ENCODE results near the gene NHSL2. TPM values are rescaled to one million over a fixed set of nuclear protein-coding genes. Genes with fewer than 3 reads are reported as not detected.

The NHSL2 gene
- total and polyA plus RNA-seq, 2 of the 13 experiments (the other 11 are each of a cell fraction or from before 2014, with no cell fraction given) = not detected

- POLR2A ChIA-PET = no interaction called here
- no peaks in the 10 kb centered on the region for H3K79me2 ChIP-seq (ENCODE audit: insufficient read depth, low read length)
- in situ Hi-C loops (cut with HindIII; ENCODE audit: extremely low pct_ligation_motif_present, low pct_unique_long_range_greater_than_20kb) (no loop called here), intact Hi-C loops (cut with micrococcal nuclease; ENCODE audit: unreplicated experiment) (no loop called here)
- BruUV-seq (replicated peaks) = no TSS peak
- ATAC-seq (no peak), DNase-seq (ENCODE audit: low spot score) (no peak), FAIRE-seq (no peak)
- H3K4me1 ChIP-seq (ENCODE audit: insufficient read depth, low read length) = no peaks in the 10 kb centered on the region
- H3K36me3 ChIP-seq (replicated peaks in 1 of 2; ENCODE audit: control insufficient read depth in 1 of 2, insufficient read depth in 2 of 2, low read length in 2 of 2) = no peaks in the 10 kb centered on the region
- H3K9me3 ChIP-seq (ENCODE audit: low read length) = no peaks in the 10 kb centered on the region
- no peaks in the 10 kb centered on the region for H3K27me3 ChIP-seq (ENCODE audit: control insufficient read depth in 1 of 2, insufficient read depth in 2 of 2, low read length in 2 of 2)
- no peak overlapping the region for H2AFZ ChIP-seq (ENCODE audit: low read length)
- no peak overlapping the region for H3K27ac ChIP-seq (ENCODE audit: extremely low read length, insufficient read depth, low read length)
- CTCF ChIA-PET (ENCODE audit: low intra/inter-chr PET ratio, low total read pairs) = no interaction called here
- H4K20me1 ChIP-seq (ENCODE audit: insufficient read depth, low read length) = no peaks in the 10 kb centered on the region
- no CpG with 5 or more reads among the region's 4 CpGs for WGBS (ENCODE audit: low lambda C conversion rate)
- H3K4me3 ChIP-seq (replicated peaks in 1 of 3; ENCODE audit: insufficient read depth in 1 of 3, low read depth in 2 of 3, low read length in 3 of 3) = no peak overlapping the region
- H3K9ac ChIP-seq (ENCODE audit: insufficient read depth, low read depth, low read length) = no peak overlapping the region
- no peak overlapping the region for H3K4me2 ChIP-seq (ENCODE audit: low read depth, low read length)
- TF ChIP-seq, protein P1, sequence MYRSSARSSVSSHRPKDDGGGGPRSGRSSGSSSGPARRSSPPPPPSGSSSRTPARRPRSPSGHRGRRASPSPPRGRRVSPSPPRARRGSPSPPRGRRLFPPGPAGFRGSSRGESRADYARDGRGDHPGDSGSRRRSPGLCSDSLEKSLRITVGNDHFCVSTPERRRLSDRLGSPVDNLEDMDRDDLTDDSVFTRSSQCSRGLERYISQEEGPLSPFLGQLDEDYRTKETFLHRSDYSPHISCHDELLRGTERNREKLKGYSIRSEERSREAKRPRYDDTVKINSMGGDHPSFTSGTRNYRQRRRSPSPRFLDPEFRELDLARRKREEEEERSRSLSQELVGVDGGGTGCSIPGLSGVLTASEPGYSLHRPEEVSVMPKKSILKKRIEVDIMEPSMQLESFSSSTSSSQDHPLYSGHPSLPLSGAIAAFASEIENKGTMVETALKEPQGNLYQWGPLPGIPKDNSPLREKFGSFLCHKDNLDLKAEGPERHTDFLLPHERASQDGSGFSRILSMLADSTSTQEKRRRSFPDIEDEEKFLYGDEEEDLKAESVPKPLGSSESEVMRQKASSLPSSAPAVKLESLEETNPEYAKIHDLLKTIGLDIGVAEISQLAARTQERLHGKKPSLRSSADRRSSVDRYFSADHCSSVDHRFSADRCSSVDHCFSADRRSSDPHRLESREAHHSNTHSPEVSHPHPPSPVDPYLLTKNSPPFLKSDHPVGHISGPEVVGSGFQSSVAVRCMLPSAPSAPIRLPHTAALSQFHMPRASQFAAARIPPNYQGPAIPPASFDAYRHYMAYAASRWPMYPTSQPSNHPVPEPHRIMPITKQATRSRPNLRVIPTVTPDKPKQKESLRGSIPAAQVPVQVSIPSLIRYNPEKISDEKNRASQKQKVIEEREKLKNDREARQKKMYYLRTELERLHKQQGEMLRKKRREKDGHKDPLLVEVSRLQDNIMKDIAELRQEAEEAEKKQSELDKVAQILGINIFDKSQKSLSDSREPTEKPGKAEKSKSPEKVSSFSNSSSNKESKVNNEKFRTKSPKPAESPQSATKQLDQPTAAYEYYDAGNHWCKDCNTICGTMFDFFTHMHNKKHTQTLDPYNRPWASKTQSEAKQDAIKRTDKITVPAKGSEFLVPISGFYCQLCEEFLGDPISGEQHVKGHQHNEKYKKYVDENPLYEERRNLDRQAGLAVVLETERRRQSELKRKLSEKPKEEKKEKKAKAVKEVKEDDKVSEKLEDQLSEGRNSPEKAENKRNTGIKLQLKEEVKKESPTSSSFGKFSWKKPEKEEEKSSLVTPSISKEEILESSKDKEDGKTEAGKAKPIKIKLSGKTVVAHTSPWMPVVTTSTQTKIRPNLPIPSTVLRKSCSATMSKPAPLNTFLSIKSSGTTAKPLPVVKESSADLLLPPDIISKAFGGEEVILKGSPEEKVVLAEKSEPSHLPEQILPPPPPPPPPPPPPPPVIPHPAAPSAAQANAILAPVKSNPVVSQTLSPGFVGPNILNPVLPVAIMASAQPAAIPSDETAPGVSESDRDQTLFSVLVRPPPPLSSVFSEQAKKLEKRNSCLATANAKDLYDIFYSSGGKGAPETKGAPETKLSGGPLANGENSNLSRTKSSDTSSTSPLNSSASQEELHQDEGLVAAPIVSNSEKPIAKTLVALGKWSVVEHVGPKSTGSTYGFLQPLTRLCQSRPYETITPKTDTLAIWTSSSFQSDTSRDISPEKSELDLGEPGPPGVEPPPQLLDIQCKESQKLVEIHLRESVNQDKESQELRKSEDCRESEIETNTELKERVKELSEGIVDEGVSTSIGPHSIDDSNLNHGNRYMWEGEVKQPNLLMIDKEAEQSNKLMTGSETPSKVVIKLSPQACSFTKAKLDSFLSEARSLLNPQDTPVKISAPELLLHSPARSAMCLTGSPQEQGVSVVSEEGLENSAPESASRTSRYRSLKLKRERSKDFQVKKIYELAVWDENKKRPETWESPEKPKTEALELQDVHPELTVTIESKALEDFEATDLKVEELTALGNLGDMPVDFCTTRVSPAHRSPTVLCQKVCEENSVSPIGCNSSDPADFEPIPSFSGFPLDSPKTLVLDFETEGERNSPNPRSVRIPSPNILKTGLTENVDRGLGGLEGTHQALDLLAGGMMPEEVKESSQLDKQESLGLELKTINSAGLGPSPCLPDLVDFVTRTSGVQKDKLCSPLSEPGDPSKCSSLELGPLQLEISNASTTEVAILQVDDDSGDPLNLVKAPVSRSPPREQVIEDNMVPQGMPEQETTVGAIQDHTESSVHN (CRISPR knock-in tag; IDR thresholded peaks at IDR 0.05) = no peak
- TF ChIP-seq BRD4 (CRISPR knock-in tag; IDR thresholded peaks at IDR 0.05) (no peak), ZNF629 (CRISPR knock-in tag; conservative IDR thresholded peaks at IDR 0.05) (no peak), ZKSCAN5 (CRISPR knock-in tag; IDR thresholded peaks at IDR 0.05) (no peak), ZNF800 (CRISPR knock-in tag; IDR thresholded peaks at IDR 0.05) (no peak), ZNF616 (CRISPR knock-in tag; IDR thresholded peaks at IDR 0.05; ENCODE audit: low read depth) (no peak), BORCS8-MEF2B (CRISPR knock-in tag; IDR thresholded peaks at IDR 0.05) (no peak), ZBTB26 (CRISPR knock-in tag; IDR thresholded peaks at IDR 0.05; ENCODE audit: borderline replicate concordance) (no peak), CSRNP2 (CRISPR knock-in tag; conservative IDR thresholded peaks at IDR 0.05; ENCODE audit: low read depth) (no peak)
- TF ChIP-seq, protein P2, sequence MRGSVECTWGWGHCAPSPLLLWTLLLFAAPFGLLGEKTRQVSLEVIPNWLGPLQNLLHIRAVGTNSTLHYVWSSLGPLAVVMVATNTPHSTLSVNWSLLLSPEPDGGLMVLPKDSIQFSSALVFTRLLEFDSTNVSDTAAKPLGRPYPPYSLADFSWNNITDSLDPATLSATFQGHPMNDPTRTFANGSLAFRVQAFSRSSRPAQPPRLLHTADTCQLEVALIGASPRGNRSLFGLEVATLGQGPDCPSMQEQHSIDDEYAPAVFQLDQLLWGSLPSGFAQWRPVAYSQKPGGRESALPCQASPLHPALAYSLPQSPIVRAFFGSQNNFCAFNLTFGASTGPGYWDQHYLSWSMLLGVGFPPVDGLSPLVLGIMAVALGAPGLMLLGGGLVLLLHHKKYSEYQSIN (CRISPR knock-in tag; IDR thresholded peaks at IDR 0.05; ENCODE audit: borderline replicate concordance) = no peak
Observed at GRCh38 chrX:72006461-72006860, 95.8 kb downstream of the NHSL2 start.

Measured in HepG2 (cell line).